HL-60/S4 treated with retinoic acid at 250 ng/mL for 4 days and 3 days (cell line): ENCODE results near the gene CPXM1.
"Not testable (repeated sequence)": the region's sequence is repeated elsewhere in the genome, so short reads cannot be mapped to it uniquely, and the experiment has no call there.

Source experiments
- in situ Hi-C: fragments of 300-500 bp; cut with MboI; formaldehyde crosslinking; loops from 2 replicates; pipeline ENCODE4 v1.7.0; 2022; ENCODE audit warnings: low sequenced_read_pairs

The CPXM1 gene

DNA sequence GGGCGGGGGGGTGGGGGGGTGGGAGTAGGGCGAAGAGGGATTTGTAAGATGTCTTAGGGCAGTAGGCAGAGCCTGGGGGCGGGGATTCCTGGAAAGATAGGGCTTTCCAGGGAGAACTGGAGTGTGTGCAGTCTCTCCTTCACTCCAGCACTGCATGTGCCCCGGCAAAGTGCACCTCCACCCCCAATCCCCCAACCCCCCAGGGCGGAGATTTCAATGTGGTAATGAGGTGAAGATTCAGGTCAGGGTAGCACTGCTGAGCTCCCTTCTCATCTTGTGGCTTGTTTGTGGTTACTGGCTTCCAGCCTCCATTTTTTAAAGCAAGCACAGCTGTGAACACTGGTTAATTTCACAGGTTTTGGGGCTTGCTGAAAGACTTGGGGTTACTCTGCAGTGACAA, 21.6 kb upstream of the CPXM1 start:
- in situ Hi-C loops: no loop called here

DNA sequence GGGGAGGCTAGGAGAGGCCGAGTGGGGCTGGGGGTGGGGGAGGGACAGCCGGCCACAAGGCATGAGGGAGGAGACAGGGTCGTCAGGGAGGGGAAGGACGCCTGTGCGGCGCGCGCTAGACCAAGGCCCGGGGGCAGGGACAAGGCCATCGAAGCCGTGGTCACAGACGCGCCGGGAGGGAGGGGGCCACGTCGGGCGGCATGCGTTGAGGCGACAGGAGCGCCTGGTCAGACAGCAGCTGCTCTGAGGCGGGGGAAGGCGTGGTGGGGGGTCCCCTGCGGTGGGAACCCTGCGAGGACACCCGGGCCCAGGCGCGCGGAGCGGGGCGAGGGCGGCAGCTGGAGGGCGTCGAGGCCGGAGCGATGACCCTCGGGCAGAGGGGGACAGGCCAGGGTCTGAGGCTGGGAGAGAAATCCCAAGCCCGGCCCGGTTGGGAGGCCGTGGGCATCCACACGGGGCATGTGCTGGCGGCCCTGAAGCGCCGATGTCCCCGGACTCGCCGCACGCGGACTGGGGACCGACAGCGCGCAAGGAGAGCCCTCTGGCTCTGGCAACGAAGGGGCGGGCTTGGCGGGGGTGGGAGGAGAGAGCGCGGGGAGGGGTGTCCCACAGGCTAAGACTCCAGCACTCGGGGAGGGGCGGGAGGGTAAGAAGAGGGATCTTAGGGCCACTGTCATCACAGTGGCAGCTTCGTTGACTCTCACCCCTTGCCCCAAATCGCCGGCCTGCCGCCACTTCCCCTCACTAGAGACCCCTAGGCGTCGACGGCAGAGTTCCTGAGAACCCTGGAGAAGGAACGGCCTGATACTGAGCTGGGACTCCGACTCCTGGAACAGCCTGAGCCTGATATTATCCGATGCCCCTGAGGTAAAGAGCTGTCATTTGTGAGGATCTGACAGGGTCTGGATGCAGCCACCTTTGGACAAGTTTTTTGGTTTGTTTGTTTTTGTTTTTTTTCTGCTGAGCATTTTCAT, 20.8 kb upstream of the CPXM1 start:
- in situ Hi-C loops: no loop called here

DNA sequence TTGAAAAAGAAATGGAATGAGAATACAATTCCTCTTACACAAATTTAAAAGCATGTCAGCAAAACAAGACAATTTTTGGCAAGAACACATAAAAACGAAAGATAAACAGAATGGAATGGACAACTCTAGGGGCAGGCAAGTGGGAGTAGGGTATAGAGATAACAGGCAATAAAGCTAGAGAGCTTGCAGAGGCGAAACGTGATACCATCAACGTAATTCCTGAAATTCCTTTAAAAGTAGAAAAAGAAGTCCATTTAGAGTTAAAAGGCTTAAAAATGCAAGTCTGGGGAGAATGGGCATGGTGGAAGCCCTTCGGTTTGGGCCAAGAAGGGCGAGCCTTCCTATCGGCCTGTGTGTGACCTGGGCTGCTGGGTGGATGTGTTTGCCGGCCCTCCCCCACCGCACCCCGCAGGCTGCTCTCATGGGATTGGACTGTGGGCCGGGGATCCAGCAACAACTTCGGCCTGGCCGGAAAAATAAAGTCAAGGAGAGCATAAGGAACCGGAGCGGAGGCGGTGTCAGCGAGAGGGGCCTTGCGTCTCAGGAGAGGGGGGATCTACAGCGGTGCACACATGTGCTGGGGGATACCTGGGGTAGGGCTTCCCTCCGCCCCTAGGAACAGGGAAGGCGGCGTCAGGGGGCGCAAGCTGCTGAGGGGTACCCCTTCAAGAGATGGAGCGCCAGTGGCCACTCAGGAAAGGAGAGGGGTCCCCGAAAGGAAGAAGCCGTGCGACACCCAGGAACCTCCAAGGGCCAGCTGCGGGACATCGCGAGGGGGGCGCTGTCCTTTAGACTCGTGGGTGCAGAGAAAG, 19.9 kb upstream of the CPXM1 start:
- in situ Hi-C loops: no loop called here

DNA sequence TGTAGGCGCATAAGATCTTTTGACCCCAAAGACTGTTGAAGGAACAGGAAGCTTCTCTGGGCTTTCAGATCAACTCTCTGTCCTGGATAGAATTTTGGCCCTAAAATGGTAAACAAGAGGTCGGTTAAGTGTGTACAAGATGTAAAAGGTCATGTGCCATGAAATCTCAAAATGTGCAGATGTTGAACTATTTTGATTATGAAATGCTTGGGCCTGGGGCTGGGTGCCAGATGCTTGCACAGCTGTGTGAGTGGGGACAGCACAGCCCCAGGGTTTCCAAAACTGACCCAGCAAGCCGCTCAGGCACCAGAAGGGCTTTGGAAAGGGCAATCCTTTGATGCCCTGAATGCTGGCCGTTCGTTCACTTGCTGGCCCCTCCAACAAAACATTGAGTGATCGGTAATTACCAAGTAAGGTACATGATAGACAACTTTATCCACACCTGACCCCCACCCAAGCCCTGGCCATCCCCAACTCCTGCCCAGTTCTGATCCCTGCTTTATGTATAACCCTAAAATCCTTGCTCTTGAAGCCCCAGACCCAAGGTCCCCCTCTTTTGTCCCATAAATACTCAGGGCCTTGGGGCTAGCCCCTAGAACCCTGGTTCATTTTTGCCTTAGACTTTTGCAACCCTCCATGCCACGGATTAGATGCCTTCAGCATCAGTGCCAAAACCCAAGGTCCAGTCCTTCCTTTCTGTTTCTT, 17.6 kb upstream of the CPXM1 start:
- in situ Hi-C loops: no loop called here

DNA sequence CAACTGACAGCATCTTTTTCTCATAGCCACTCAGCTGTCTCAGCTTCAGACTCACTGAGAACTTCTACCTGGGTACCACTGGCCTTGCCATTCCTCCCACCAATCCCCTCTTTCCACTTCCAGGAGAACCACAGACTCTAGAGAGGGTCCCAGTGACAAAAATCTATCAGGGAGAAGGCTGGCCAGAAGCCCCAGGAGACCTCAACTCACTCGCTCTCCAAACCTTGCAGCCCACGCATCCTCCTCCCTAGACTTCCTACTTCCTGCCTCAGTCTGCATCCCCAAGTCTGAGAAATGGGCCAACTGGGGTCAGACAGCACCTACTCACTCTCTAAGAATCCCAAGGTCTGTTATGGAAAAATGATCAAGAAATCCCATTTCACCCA, 16.9 kb upstream of the CPXM1 start:
- in situ Hi-C loops: no loop called here

DNA sequence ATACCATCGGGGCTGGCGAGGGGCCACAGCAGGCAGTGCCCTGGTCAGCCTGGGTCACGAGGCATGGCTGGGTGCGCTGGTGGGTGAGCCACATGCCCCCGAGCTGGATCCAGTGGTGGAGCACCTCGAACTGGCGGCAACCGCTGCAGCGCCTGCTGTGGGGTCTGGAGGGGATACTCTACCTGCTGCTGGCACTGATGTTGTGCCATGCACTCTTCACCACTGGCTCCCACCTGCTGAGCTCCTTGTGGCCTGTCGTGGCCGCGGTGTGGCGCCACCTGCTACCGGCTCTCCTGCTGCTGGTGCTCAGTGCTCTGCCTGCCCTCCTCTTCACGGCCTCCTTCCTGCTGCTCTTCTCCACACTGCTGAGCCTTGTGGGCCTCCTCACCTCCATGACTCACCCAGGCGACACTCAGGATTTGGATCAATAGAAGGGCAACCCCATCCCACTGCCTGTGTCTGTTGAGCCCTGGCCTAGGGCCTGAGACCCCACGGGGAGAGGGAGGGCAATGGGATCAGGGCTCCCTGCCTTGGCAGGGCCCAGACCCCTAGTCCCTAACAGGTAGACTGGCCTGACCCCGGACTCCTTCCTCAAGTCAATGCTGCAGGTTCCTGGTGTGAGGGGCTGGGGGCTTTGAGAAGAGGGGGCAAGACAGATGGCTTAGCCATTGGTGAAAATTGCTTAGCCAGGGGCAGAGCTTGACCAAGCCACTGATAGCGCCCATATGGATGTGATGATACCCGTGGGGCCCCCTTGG, 16.3 kb upstream of the CPXM1 start:
- in situ Hi-C loops: no loop called here

DNA sequence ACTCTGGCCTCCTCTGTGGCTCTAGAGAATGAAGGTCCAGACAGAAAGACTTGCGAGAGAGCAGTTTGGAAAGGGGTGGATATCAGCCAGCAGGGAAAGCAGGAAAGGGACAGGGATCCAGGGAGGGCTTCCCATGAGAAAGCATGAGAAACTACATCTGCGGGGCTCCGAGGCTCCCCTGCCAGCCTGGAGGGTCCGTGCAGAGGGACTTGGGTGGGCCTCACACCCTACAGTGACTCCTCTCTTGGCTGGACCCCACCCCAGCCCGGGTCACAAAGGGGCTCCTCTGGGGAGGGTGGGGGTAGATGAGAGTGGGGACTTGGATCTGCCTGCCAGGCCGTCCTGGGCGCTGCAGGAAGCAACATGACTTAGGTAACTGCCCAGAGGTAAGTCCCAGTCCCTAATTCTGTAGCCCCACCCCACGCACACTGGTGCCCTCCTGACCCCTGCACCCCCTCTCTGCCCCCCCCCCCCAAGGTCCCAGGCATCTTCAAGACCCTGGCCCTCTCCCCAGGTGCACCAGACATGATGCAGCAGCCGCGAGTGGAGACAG, 15.7 kb upstream of the CPXM1 start, which contains the start of gene TMEM239:
Gene TMEM239, plus strand, starts transcription at position 335 of the 553 bp plus-strand sequence. Its CDS starts 191 bp downstream, at position 526.
- in situ Hi-C loops: no loop called here

DNA sequence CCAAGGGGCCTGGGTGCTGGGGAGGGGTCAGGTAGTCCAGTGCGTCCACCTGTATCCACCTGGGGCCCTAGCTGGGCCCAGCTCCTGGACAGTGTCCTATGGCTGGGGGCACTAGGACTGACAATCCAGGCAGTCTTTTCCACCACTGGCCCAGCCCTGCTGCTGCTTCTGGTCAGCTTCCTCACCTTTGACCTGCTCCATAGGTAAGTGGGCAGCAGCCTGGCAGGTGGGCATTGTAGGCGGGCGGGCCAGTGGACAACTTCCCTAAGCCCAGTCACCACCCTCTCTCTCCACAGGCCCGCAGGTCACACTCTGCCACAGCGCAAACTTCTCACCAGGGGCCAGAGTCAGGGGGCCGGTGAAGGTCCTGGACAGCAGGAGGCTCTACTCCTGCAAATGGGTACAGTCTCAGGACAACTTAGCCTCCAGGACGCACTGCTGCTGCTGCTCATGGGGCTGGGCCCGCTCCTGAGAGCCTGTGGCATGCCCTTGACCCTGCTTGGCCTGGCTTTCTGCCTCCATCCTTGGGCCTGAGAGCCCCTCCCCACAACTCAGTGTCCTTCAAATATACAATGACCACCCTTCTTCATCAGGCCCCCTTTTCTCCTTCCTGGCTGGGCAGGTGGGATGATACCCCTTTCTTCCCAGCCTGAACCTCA, 14.9 kb upstream of the CPXM1 start:
- in situ Hi-C loops: no loop called here

DNA sequence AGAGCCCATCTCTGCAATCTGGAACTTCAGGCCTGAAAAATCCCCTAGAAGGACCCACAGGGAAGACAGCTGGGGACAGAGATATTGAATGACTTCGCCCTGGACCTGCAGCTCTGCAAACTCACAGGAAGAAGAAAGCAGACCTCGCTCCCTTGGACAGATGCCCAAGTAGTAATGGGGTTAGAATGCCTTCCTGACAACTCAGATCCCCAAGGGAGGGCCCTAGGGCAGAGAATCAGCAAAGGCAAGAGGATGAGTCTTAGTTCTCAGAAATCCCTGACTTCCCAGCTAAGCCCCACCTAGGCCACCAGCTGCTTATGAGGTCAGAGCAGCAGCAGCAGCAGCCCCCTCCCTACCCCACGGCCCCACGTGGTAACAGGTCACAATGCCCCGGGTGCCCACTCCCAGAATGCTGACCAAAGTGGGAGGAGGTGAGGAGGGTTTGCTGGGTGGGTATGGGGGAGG, 14.2 kb upstream of the CPXM1 start, which contains the start of gene C20orf141:
Gene C20orf141, plus strand, starts transcription at position 401 of the 465 bp plus-strand sequence. CDS start 198 bp downstream, outside the sequence.
- in situ Hi-C loops: no loop called here

DNA sequence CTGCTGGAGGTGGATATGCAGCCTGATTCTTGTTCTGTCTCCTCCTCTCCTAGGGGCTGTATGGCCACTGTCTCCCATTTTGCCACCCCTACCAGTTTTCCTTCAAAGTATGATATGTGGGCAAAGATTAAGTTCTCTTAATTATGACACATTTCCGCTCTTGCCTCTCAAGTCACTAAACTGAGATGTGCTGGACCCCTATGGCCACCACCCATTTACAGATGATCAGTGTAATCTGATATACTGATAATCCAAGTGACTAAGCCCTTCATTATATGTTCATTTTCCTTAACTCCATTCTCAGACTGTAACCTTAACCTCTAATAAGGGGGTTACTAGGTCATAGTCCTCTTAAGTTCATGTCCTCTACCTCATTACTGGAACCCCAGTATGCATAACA, 13.6 kb upstream of the CPXM1 start:
- in situ Hi-C loops: no loop called here

DNA sequence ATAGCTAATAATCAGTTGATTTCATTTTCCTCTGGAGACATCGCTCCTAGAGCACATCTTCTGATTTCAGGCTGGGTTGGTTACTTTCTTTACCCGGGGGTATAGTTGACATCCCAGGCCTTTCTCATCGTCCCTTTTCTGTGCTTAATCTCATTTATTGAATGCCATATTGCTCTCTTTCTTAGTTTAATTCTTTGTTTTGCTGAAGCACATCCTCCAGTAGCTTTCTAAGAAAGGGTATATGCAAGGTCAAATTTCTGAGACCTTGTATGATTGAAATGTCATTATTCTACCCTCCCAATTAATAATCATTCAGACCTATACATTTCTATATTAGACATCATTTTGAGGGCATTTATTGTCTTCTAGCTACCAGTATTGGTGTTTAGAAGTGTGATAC, 11.8 kb upstream of the CPXM1 start:
- in situ Hi-C loops: no loop called here

DNA sequence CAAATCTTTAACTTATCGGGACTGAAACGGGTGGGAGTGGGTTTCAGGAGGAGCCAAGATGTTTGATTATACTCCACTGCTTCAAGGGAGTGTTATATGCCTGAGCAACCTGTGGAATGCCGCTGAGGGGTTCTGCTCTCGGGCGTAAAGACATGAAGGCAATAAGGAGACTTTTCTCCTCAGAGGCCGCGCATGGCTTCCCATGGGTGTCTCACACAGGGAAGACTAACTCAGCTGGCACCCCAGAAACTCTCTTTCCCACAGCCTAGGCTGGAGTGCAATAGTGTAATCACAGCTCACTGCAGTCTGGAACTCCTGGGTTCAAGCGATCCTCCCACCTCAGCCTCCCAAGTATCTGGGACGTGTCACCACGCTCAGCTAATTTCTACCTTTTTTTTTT, 9.3 kb upstream of the CPXM1 start:
- in situ Hi-C loops: no loop called here

DNA sequence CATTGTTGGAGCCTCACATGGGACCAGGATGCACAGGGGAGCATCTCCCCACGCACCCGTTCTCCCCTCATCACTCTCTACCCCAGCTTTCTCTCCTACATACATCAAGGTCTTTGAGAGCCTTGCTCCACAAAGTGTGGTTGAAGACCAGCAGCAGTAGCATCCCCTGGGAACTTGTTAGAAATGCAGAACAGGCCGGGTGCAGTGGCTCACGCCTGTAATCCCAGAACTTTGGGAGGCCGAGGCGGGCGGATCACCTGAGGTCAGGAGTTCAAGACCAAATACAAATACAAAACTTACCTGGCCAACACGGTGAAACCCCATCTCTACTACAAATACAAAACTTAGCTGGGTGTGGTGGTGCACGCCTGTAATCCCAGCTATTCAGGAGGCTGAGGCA, 7.5 kb upstream of the CPXM1 start:
- in situ Hi-C loops: not testable (repeated sequence)

DNA sequence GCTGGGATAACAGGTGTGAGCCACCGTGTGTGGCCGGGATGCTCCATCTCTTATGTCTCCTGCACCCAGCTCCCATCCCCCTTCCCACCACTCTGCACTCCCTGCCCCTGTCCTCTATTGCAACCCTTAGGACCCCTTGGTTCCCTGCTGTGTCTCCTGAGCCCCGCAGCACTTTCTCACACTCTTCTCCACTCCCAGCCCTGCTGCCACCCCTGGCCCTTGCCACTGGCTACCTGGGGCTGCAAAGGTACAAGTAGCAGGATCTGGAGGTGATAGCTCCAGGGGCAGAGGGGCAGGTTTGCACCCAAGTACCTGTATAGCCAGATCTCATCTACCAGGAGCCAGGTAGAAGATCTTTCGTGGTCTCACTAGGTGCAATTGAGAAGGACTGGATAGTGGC, 6.6 kb upstream of the CPXM1 start:
- in situ Hi-C loops: no loop called here

DNA sequence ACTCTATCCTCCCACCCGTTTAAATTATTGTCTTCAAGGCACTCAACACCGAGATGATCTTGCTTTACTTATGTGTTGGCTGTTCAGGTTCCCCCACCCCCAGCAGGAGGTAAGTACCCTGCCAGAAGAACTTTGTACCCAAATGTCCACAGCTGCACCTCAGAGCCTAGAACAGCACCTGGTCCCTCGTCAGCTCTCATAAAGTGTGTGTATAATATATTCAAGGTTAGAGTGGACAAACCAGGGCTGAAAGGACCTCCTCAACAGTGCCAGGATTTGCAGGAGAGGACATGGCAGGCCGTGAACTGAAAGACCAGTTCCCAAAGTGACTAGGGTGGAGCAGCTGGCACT, 5.9 kb upstream of the CPXM1 start:
- in situ Hi-C loops: no loop called here

DNA sequence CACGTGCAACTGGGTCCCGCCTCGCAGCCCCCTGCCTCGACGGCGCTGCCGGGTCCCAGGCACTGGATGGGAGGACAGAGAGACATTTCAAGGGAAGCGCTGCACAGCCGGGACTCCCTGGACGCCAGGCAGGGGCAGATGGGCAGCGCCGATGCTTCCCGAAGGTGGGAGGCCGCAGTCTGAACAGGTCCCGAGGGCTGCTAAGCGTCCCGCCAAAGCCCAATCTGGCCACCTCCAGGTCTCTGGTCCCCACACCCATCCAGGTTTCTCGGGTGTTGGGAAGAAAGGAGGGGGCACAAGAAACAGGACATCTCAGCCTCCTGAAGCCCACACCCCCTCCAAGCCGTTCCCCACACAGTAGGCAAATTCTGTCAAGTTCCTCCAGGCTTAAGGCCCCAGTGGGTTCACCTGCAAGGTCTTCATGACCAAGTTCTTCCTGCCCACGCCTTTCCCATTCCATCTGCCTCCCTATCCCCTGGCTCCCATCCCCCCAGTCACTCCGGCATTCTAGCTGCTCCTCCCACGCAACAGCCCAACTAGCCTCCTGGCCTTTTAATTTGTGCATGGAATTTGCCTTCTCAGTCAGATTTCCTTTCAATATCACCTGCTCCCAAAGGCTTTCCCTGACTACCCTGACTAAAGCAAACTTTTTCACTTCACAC, 5.4 kb upstream of the CPXM1 start:
- in situ Hi-C loops: no loop called here

DNA sequence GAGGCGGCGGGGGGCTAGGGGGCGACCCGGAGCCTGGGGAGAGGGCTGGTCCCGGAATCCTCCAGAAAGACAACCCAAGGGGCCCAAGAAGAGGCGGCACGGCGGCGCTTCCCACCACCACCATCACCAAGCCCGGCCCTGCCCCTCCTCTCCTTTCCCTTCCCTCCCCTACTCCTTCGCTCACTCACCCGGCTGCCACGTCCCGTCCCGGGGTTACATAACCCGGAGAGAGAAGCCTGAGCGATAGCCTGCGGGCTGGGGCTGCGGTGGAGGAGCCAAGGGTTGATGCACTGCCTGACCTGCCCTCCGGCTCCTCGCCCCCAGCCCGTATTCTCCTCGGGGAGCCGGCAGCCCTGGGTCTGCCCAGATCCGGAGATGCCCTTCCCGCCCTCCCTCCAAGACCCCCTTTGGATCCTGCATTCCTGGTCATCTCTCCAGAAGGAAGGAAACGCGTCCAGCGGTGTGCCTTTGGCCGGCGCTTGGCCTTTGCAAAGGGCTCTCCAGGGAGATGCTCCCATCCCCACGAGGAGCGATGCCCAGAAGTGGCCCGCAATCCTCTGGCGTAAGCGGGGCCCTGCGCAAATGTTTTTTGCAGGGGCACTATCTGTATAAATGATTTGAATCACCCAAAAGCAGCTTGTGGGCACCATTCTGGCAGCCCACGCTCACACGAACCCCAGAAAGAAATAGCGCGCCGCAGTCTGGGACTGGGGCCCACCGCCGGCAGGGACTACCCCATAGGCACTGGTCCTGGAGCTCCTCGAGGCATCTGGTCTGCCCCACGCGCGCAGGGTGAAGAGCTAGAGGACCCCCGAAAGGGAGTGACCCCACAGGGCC, 4.6 kb upstream of the CPXM1 start:
- in situ Hi-C loops: no loop called here
